ENCODE results near the gene F7.

F7 gene

GRCh38 chr13:113155201-113155600 lies 49.6 kb downstream of the F7 start:
- Histone ChIP-seq H3K4me3 (ENCODE audit: low read length) (no peak overlapping the region), H3K4me1 (ENCODE audit: control insufficient read depth, low read length) (peaks cover 23% of the 10 kb centered on the region), H3K27ac (ENCODE audit: low read depth, low read length) (no peak overlapping the region), H3K9me3 (ENCODE audit: control insufficient read depth, insufficient read depth, low read length) (peaks cover 7% of the 10 kb centered on the region; the same call in 1 of the 2 replicates), H3F3A (ENCODE audit: control insufficient read depth, insufficient read depth) (peaks cover 4% of the 10 kb centered on the region; the same call in 1 of the 2 replicates), H4K20me1 (ENCODE audit: control insufficient read depth, insufficient read depth, low read depth, low read length) (no peaks in the 10 kb centered on the region), H3K4me2 (ENCODE audit: low read length) (no peak overlapping the region), H3K79me2 (ENCODE audit: control insufficient read depth, low read length) (no peaks in the 10 kb centered on the region), H3K27me3 (ENCODE audit: control insufficient read depth, low read length) (no peaks in the 10 kb centered on the region), H3K9me2 (replicated peaks; ENCODE audit: control insufficient read depth, low read length) (no peaks in the 10 kb centered on the region), H3K36me3 (ENCODE audit: control insufficient read depth, low read length) (no peaks in the 10 kb centered on the region)
- TF ChIP-seq CTCF (IDR thresholded peaks at IDR 0.05; ENCODE audit: low read depth, low read length, poor library complexity, severe bottlenecking) (peak; percentile 12), EZH2phosphoT487 (IDR thresholded peaks at IDR 0.05; ENCODE audit: borderline replicate concordance, low read length) (no peak)

- no peak overlapping the region for H3K4me2 ChIP-seq (ENCODE audit: low read length)
- H3K9me3 ChIP-seq (ENCODE audit: control insufficient read depth, insufficient read depth, low read length), result peaks cover 7% of the 10 kb centered on the region; the same call in 1 of the 2 replicates
- no peaks in the 10 kb centered on the region for H4K20me1 ChIP-seq (ENCODE audit: control insufficient read depth, insufficient read depth, low read depth, low read length)
- peaks cover 11% of the 10 kb centered on the region for H3F3A ChIP-seq (ENCODE audit: control insufficient read depth, insufficient read depth)
- no peak overlapping the region for H3K27ac ChIP-seq (ENCODE audit: low read depth, low read length)
- no peak for TF ChIP-seq CTCF (IDR thresholded peaks at IDR 0.05; ENCODE audit: low read depth, low read length, poor library complexity, severe bottlenecking)
- no peak for TF ChIP-seq EZH2phosphoT487 (IDR thresholded peaks at IDR 0.05; ENCODE audit: borderline replicate concordance, low read length)
- no peaks in the 10 kb centered on the region for H3K9me2 ChIP-seq (replicated peaks; ENCODE audit: control insufficient read depth, low read length)
- H3K4me3 ChIP-seq (ENCODE audit: low read length), result no peak overlapping the region
- no peaks in the 10 kb centered on the region for H3K27me3 ChIP-seq (ENCODE audit: control insufficient read depth, low read length)
- H3K36me3 ChIP-seq (ENCODE audit: control insufficient read depth, low read length), result no peaks in the 10 kb centered on the region
- H3K4me1 ChIP-seq (ENCODE audit: control insufficient read depth, low read length), result peaks cover 31% of the 10 kb centered on the region
- no peaks in the 10 kb centered on the region for H3K79me2 ChIP-seq (ENCODE audit: control insufficient read depth, low read length)
Observed at GRCh38 chr13:113155982-113156655, 50.5 kb downstream of the F7 start.

GRCh38 chr13:113157206-113157928 lies 51.8 kb downstream of the F7 start:
- H3K4me2 ChIP-seq (ENCODE audit: low read length), result no peak overlapping the region
- H3K27me3 ChIP-seq (ENCODE audit: control insufficient read depth, low read length), result no peaks in the 10 kb centered on the region
- H3K9me2 ChIP-seq (replicated peaks; ENCODE audit: control insufficient read depth, low read length), result no peaks in the 10 kb centered on the region
- H3K4me1 ChIP-seq (ENCODE audit: control insufficient read depth, low read length), result peaks cover 37% of the 10 kb centered on the region
- H4K20me1 ChIP-seq (ENCODE audit: control insufficient read depth, insufficient read depth, low read depth, low read length), result no peaks in the 10 kb centered on the region
- H3K9me3 ChIP-seq (ENCODE audit: control insufficient read depth, insufficient read depth, low read length), result peaks cover 7% of the 10 kb centered on the region; the same call in 1 of the 2 replicates
- H3K36me3 ChIP-seq (ENCODE audit: control insufficient read depth, low read length), result no peaks in the 10 kb centered on the region
- H3K4me3 ChIP-seq (ENCODE audit: low read length), result no peak overlapping the region
- peaks cover 15% of the 10 kb centered on the region for H3F3A ChIP-seq (ENCODE audit: control insufficient read depth, insufficient read depth)
- no peak overlapping the region for H3K27ac ChIP-seq (ENCODE audit: low read depth, low read length)
- H3K79me2 ChIP-seq (ENCODE audit: control insufficient read depth, low read length), result no peaks in the 10 kb centered on the region
- TF ChIP-seq EZH2phosphoT487 (IDR thresholded peaks at IDR 0.05; ENCODE audit: borderline replicate concordance, low read length) (no peak), CTCF (IDR thresholded peaks at IDR 0.05; ENCODE audit: low read depth, low read length, poor library complexity, severe bottlenecking) (no peak)

All from DOHH2 (cell line).